K562 (cell line): ENCODE results near the gene ADAM8. TPM values are rescaled to one million over a fixed set of nuclear protein-coding genes. Genes with fewer than 3 reads are reported as not detected.

ENCODE experiments used
- PBX2 ChIP-seq, 2 experiments: IDR thresholded peaks in 1 of 2; conservative IDR thresholded peaks in 1 of 2; 2 replicates each; pipeline ENCODE4 v1.6.1; 2016; ENCODE audit warnings: low read depth in 2 of 2, mild to moderate bottlenecking in 1 of 2, missing compliant biosample characterization in 1 of 2, missing genetic modification characterization in 1 of 2, moderate library complexity in 1 of 2
- PTRF ChIP-seq: fragments of 450-650 bp; IDR thresholded peaks from 2 replicates; pipeline ENCODE4 v1.6.1; 2016; ENCODE audit warnings: mild to moderate bottlenecking, missing genetic modification characterization, missing compliant biosample characterization
- RREB1 ChIP-seq: fragments of 250-450 bp; sonication (Bioruptor Pico); IDR thresholded peaks from 2 replicates; pipeline ENCODE4 v1.4.0; 2020
- ZNF253 ChIP-seq: fragments of 250-450 bp; sonication (Bioruptor Pico); conservative IDR thresholded peaks from 2 replicates; pipeline ENCODE4 v1.6.1; 2021; ENCODE audit warnings: mild to moderate bottlenecking
- ZNF280A ChIP-seq: fragments of 450-650 bp; IDR thresholded peaks from 2 replicates; pipeline ENCODE4 v1.6.1; 2018; ENCODE audit warnings: mild to moderate bottlenecking, low read depth; ENCODE audit not compliant: partially characterized antibody
- ZNF589 ChIP-seq: fragments of 200-800 bp; sonication (Bioruptor generic); IDR thresholded peaks from 2 replicates; pipeline ENCODE4 v1.6.1; 2016; ENCODE audit warnings: low read depth, missing genetic modification characterization, missing compliant biosample characterization
- polyA plus RNA-seq, 8 experiments: library from polyadenylated mRNA; depleted of rRNA in 4 of 8; stranded (reverse) in 5 of 8; unstranded in 3 of 8; fragments of >200 nt; fragmentation: Nextera tagmentation in 2 of 8; fragmentation: Illumina TruSeq in 1 of 8; extraction: Ambion mirVana in 2 of 8; extraction: Trizol in 1 of 8; gene quantifications; 2 replicates each; pipeline versions ENCODE4 v1.2.1 to v1.2.3, GENCODE V29; 2011 to 2014; ENCODE audit warnings: inconsistent platforms in 1 of 8, missing spikeins in 1 of 8
- total RNA-seq, 7 experiments: library from RNA; depleted of rRNA in 6 of 7; stranded (reverse); fragments of >200 nt in 6 of 7; fragmentation: Illumina TruSeq in 2 of 7; extraction: Trizol in 2 of 7; gene quantifications; 2 replicates each; pipeline versions ENCODE4 v1.2.1 to v1.2.3, GENCODE V29; 2011 to 2021; ENCODE audit warnings: low replicate concordance in 1 of 7

Gene ADAM8
- total and polyA plus RNA-seq, 9 of the 15 experiments (the other 6 are each of a cell fraction or from before 2014, with no cell fraction given), result 0.07 to 7.0 (median 1.1) TPM

- TF ChIP-seq PBX2 (CRISPR knock-in tag; IDR thresholded peaks at IDR 0.05; ENCODE audit: low read depth), result no peak
- no peak for TF ChIP-seq PBX2 (tag; conservative IDR thresholded peaks at IDR 0.05; ENCODE audit: low read depth)
- no peak for TF ChIP-seq ZNF280A
- no peak for TF ChIP-seq PTRF (tag)
- TF ChIP-seq RREB1, result no peak
- TF ChIP-seq ZNF589 (CRISPR knock-in tag), result no peak
- TF ChIP-seq ZNF253, result no peak
Observed at GRCh38 chr10:133281084-133281483, 4.4 kb upstream of the ADAM8 start (continued).
